COLO668 (cell line): Measurements from ENCODE around the gene SNPH.
"Not testable (repeated sequence)": the region's sequence is repeated elsewhere in the genome, so short reads cannot be mapped to it uniquely, and the experiment has no call there.

Experiments used
- DNase-seq: peaks from one replicate; lab custom pipeline; 2025; ENCODE audit not compliant: unreplicated experiment; lab: John Stamatoyannopoulos, UW

The SNPH gene

GRCh38 chr20:1266167-1266973 lies at the start of gene SNPH:
Gene SNPH (plus strand): TSS chr20:1266294. CDS start chr20:1296240, 29,946 bp downstream.
- DNase-seq = peak; percentile 78

- DNase-seq = not testable (repeated sequence)
These were observed 49.3 kb upstream of the SNPH start for GRCh38 chr20:1216527-1217427.

- not testable (repeated sequence) for DNase-seq
These were observed 43.3 kb upstream of the SNPH start for GRCh38 chr20:1222750-1223149.

GRCh38 chr20:1224205-1224890 lies 41.7 kb upstream of the SNPH start:
- no peak for DNase-seq

- DNase-seq = no peak
These were observed 40.8 kb upstream of the SNPH start for GRCh38 chr20:1225263-1225782.

- DNase-seq = peak; percentile 81
These were observed 40.1 kb upstream of the SNPH start, which contains the start of gene RAD21L1 for GRCh38 chr20:1225783-1226654. Gene RAD21L1 (plus strand): TSS chr20:1226044. CDS start chr20:1228454, 2,410 bp downstream.

GRCh38 chr20:1229541-1229940 lies 36.6 kb upstream of the SNPH start:
- DNase-seq = no peak

GRCh38 chr20:1232286-1233111 lies 33.6 kb upstream of the SNPH start:
- DNase-seq = no peak

GRCh38 chr20:1240549-1240948 lies 25.5 kb upstream of the SNPH start:
- no peak for DNase-seq

GRCh38 chr20:1241456-1241855 lies 24.6 kb upstream of the SNPH start:
- DNase-seq = no peak

- no peak for DNase-seq
These were observed 24.0 kb upstream of the SNPH start for GRCh38 chr20:1242099-1242498.

GRCh38 chr20:1242530-1242929 lies 23.6 kb upstream of the SNPH start:
- DNase-seq = no peak

- DNase-seq = no peak
These were observed 20.5 kb upstream of the SNPH start for GRCh38 chr20:1245578-1245977.

- no peak for DNase-seq
These were observed 18.4 kb upstream of the SNPH start for GRCh38 chr20:1247689-1248088.

GRCh38 chr20:1250282-1250681 lies 15.8 kb upstream of the SNPH start:
- DNase-seq = not testable (repeated sequence)

- no peak for DNase-seq
These were observed 13.7 kb upstream of the SNPH start for GRCh38 chr20:1252416-1252815.

GRCh38 chr20:1254254-1254653 lies 11.8 kb upstream of the SNPH start:
- no peak for DNase-seq

- DNase-seq = no peak
These were observed 10.4 kb upstream of the SNPH start for GRCh38 chr20:1255675-1256074.

- no peak for DNase-seq
These were observed 2.2 kb upstream of the SNPH start for GRCh38 chr20:1263853-1264252.
